IMR-90 (cell line): ENCODE results near the gene TBX15. TPM values are rescaled to one million over a fixed set of nuclear protein-coding genes. Genes with fewer than 3 reads are reported as not detected.

Source experiments
- ATAC-seq: fragments of 200-7000 bp; cut with Tn5 transposase; 2 replicates; pipeline ENCODE4 v1.9.1; 2020; ENCODE audit warnings: low read depth, mild to moderate bottlenecking, moderate library complexity
- BruUV-seq: library from RNA; stranded (reverse); fragments of 400-500 nt; replicated peaks from 2 replicates; lab custom pipeline; 2021; lab: Mats Ljungman, UMichigan
- CTCF ChIA-PET: fragments of 300-600 bp; formaldehyde crosslinking; extraction: SDS; loops from one replicate; lab custom pipeline; 2021; ENCODE audit warnings: antibody characterized with exemption; lab: Yijun Ruan, JAX
- POLR2A ChIA-PET: fragments of 300-600 bp; sonication (Branson Sonifier 250); formaldehyde crosslinking; loops from one replicate; lab custom pipeline; 2022; ENCODE audit warnings: antibody characterized with exemption; ENCODE audit not compliant: unreplicated experiment; lab: Charles Lee
- DNase-seq: peaks from one replicate; pipeline ENCODE4 v3.0.0; 2013
- H2AFZ ChIP-seq: replicated peaks from 2 replicates; pipeline ENCODE3; 2013; ENCODE audit warnings: low read length, mild to moderate bottlenecking; ENCODE audit not compliant: poor library complexity
- H2AK5ac ChIP-seq: 2 replicates; pipeline ENCODE4 v1.6.1; 2013; ENCODE audit warnings: low read depth, low read length, inconsistent platforms
- H2AK9ac ChIP-seq: replicated peaks from 2 replicates; pipeline ENCODE3; 2013; ENCODE audit warnings: mild to moderate bottlenecking, low read depth, low read length, moderate library complexity; ENCODE audit not compliant: poor library complexity
- H2BK120ac ChIP-seq: 2 replicates; pipeline ENCODE4 v1.6.1; 2013; ENCODE audit warnings: low read depth, low read length, inconsistent platforms
- H2BK15ac ChIP-seq: 3 replicates; pipeline ENCODE4 v1.6.1; 2013; ENCODE audit warnings: low read depth, low read length, inconsistent platforms
- H2BK20ac ChIP-seq: 2 replicates; pipeline ENCODE4 v1.6.1; 2013; ENCODE audit warnings: low read depth, mild to moderate bottlenecking, inconsistent platforms, low read length, moderate library complexity
- H2BK5ac ChIP-seq: 2 replicates; pipeline ENCODE4 v1.6.1; 2013; ENCODE audit warnings: mild to moderate bottlenecking, low read depth, low read length, inconsistent platforms; ENCODE audit not compliant: poor library complexity, severe bottlenecking
- H3K14ac ChIP-seq: replicated peaks from 2 replicates; pipeline ENCODE4 v1.6.1; 2013; ENCODE audit warnings: low read depth, low read length, inconsistent platforms
- H3K18ac ChIP-seq: 2 replicates; pipeline ENCODE4 v1.6.1; 2013; ENCODE audit warnings: low read depth, low read length, control low read depth
- H3K23ac ChIP-seq: 2 replicates; pipeline ENCODE4 v1.6.1; 2013; ENCODE audit warnings: low read depth, low read length, inconsistent platforms
- H3K27ac ChIP-seq: 2 replicates; pipeline ENCODE4 v1.5.1; 2013; ENCODE audit warnings: mild to moderate bottlenecking, control low read depth, low read length; ENCODE audit not compliant: insufficient read depth
- H3K27me3 ChIP-seq: 2 replicates; pipeline ENCODE4 v1.6.1; 2013; ENCODE audit warnings: low read length; ENCODE audit not compliant: control insufficient read depth, insufficient read depth
- H3K36me3 ChIP-seq: 2 replicates; pipeline ENCODE4 v1.6.1; 2013; ENCODE audit warnings: low read length, mixed read lengths; ENCODE audit not compliant: control insufficient read depth, insufficient read depth
- H3K4ac ChIP-seq: 2 replicates; pipeline ENCODE4 v1.6.1; 2013; ENCODE audit warnings: low read depth, low read length, inconsistent platforms
- H3K4me1 ChIP-seq: 2 replicates; pipeline ENCODE4 v1.6.1; 2013; ENCODE audit warnings: low read length, mixed read lengths; ENCODE audit not compliant: control insufficient read depth, insufficient read depth
- H3K4me2 ChIP-seq: 2 replicates; pipeline ENCODE4 v1.6.1; 2013; ENCODE audit warnings: low read depth, mild to moderate bottlenecking, control low read depth, low read length, moderate library complexity
- H3K4me3 ChIP-seq: 2 replicates; pipeline ENCODE4 v1.5.1; 2013; ENCODE audit warnings: low read depth, mild to moderate bottlenecking, control low read depth, low read length, moderate library complexity; ENCODE audit not compliant: insufficient read depth
- H3K56ac ChIP-seq: 2 replicates; pipeline ENCODE4 v1.6.1; 2013; ENCODE audit warnings: low read length, inconsistent platforms; ENCODE audit not compliant: insufficient read depth; ENCODE audit errors: extremely low read depth
- H3K79me1 ChIP-seq, 2 experiments: 2 replicates each; pipeline ENCODE4 v1.6.1; 2013; ENCODE audit warnings: low read length in 2 of 2, inconsistent platforms in 1 of 2, low read depth in 1 of 2
- H3K9ac ChIP-seq: 2 replicates; pipeline ENCODE4 v1.6.1; 2013; ENCODE audit warnings: low read depth, low read length, control low read depth
- H3K9me1 ChIP-seq: 2 replicates; pipeline ENCODE4 v1.6.1; 2013; ENCODE audit warnings: low read length, inconsistent platforms; ENCODE audit not compliant: insufficient read depth
- H3K9me3 ChIP-seq: 2 replicates; pipeline ENCODE4 v1.6.1; 2013; ENCODE audit warnings: low read length; ENCODE audit not compliant: control insufficient read depth, insufficient read depth
- H4K20me1 ChIP-seq: 2 replicates; pipeline ENCODE4 v1.6.1; 2013; ENCODE audit warnings: low read length, inconsistent platforms; ENCODE audit not compliant: insufficient read depth
- H4K5ac ChIP-seq: 2 replicates; pipeline ENCODE4 v1.6.1; 2013; ENCODE audit warnings: mild to moderate bottlenecking, low read depth, low read length, control low read depth
- H4K8ac ChIP-seq, 2 experiments: 2 replicates each; pipeline ENCODE4 v1.6.1; 2013; ENCODE audit warnings: low read depth in 2 of 2, low read length in 2 of 2, control low read depth in 1 of 2, inconsistent platforms in 1 of 2
- H4K91ac ChIP-seq: 2 replicates; pipeline ENCODE4 v1.6.1; 2013; ENCODE audit warnings: low read depth, low read length, inconsistent platforms; ENCODE audit not compliant: insufficient read depth
- BHLHE40 ChIP-seq: fragments of 150-350 bp; IDR thresholded peaks from 2 replicates; pipeline ENCODE4 v1.6.1; 2016; ENCODE audit warnings: mild to moderate bottlenecking, low read depth, low read length
- CEBPB ChIP-seq: IDR thresholded peaks from 2 replicates; pipeline ENCODE4 v1.6.1; 2012; ENCODE audit warnings: low read depth, low read length, improper control_type of control experiment
- CHD1 ChIP-seq: IDR thresholded peaks from 2 replicates; pipeline ENCODE4 v1.6.1; 2012; ENCODE audit warnings: low read depth, low read length, improper control_type of control experiment
- FOS ChIP-seq: fragments of 150-350 bp; IDR thresholded peaks from 2 replicates; pipeline ENCODE4 v1.6.1; 2016; ENCODE audit warnings: low read depth, low read length
- MAFK ChIP-seq: IDR thresholded peaks from 2 replicates; pipeline ENCODE4 v1.6.1; 2012; ENCODE audit warnings: low read depth, low read length, improper control_type of control experiment
- MAZ ChIP-seq: IDR thresholded peaks from 2 replicates; pipeline ENCODE4 v1.6.1; 2012; ENCODE audit warnings: low read depth, mild to moderate bottlenecking, low read length, improper control_type of control experiment, moderate library complexity, borderline replicate concordance
- MXI1 ChIP-seq: IDR thresholded peaks from 2 replicates; pipeline ENCODE4 v1.6.1; 2012; ENCODE audit warnings: low read depth, mild to moderate bottlenecking, low read length, moderate library complexity, borderline replicate concordance
- NFE2L2 ChIP-seq: fragments of 150-350 bp; IDR thresholded peaks from 2 replicates; pipeline ENCODE4 v1.6.1; 2016; ENCODE audit warnings: low read depth, mild to moderate bottlenecking, low read length
- POLR2A ChIP-seq: IDR thresholded peaks from 2 replicates; pipeline ENCODE4 v1.6.1; 2012; ENCODE audit warnings: mild to moderate bottlenecking, low read depth, low read length
- RAD21 ChIP-seq: IDR thresholded peaks from 2 replicates; pipeline ENCODE4 v1.6.1; 2012; ENCODE audit warnings: low read length, improper control_type of control experiment
- RCOR1 ChIP-seq: IDR thresholded peaks from 2 replicates; pipeline ENCODE4 v1.6.1; 2012; ENCODE audit warnings: mild to moderate bottlenecking, low read length, improper control_type of control experiment; ENCODE audit not compliant: insufficient replicate concordance
- RFX5 ChIP-seq: IDR thresholded peaks from 2 replicates; pipeline ENCODE4 v1.8.0; 2012; ENCODE audit warnings: low read depth, mild to moderate bottlenecking, low read length, moderate library complexity
- SMC3 ChIP-seq: fragments of 150-350 bp; IDR thresholded peaks from 2 replicates; pipeline ENCODE4 v1.6.1; 2016; ENCODE audit warnings: low read depth, mild to moderate bottlenecking, antibody characterized with exemption, low read length, moderate library complexity
- WGBS, 2 experiments: methylation state at CpG; one replicate each; pipeline versions ENCODE4 v1.1.5 to v1.1.7; 2013; ENCODE audit warnings: missing lambda C conversion rate in 2 of 2; ENCODE audit not compliant: insufficient read length in 1 of 2; ENCODE audit errors: extremely low coverage in 2 of 2; 5-methylcytosine and 5-hydroxymethylcytosine counted together
- dilution Hi-C: fragments of 300-500 bp; cut with HindIII; formaldehyde crosslinking; loops from one replicate; pipeline ENCODE4 v1.14.3; 2018; ENCODE audit warnings: low sequenced_read_pairs; ENCODE audit not compliant: unreplicated experiment
- in situ Hi-C: fragments of 300-500 bp; cut with MboI; formaldehyde crosslinking; loops from 3 replicates; pipeline ENCODE4 v1.14.3; 2019; ENCODE audit warnings: low sequenced_read_pairs, inconsistent platforms, mixed read lengths
- intact Hi-C: fragments of 100-400 bp; cut with micrococcal nuclease; formaldehyde crosslinking; loops from 2 replicates; pipeline ENCODE4 v1.10.0; 2022
- polyA plus RNA-seq, 3 experiments: library from polyadenylated mRNA; depleted of rRNA; stranded (reverse); fragments of >200 nt; gene quantifications; 2 replicates each; pipeline ENCODE4 v1.2.3, GENCODE V29; 2012; ENCODE audit warnings: low replicate concordance in 1 of 3
- total RNA-seq: library from RNA; depleted of rRNA; stranded (reverse); fragments of >200 nt; gene quantifications from 2 replicates; pipeline ENCODE4 v1.2.3, GENCODE V29; 2012
- TF ChIP-seq, protein P1 (sequence below): fragments of 150-350 bp; IDR thresholded peaks from 2 replicates; pipeline ENCODE4 v1.6.1; 2016; ENCODE audit warnings: low read depth, mild to moderate bottlenecking, low read length, moderate library complexity, borderline replicate concordance
- TF ChIP-seq, protein P2 (sequence below): fragments of 150-350 bp; IDR thresholded peaks from 2 replicates; pipeline ENCODE4 v1.6.1; 2017; ENCODE audit warnings: mild to moderate bottlenecking, antibody characterized with exemption, low read length, low read depth
- TF ChIP-seq, protein P3 (sequence below): conservative IDR thresholded peaks from 2 replicates; pipeline ENCODE4 v1.5.1; 2012; ENCODE audit warnings: mild to moderate bottlenecking, low read depth, low read length, improper control_type of control experiment

The TBX15 gene
- total and polyA plus RNA-seq, 2 of the 4 experiments (the other 2 are of a cell fraction) = not detected

- ATAC-seq (no peak), DNase-seq (no peak)
- H3K4me2 ChIP-seq = no peak overlapping the region
- no peak overlapping the region for H3K14ac ChIP-seq
- intact Hi-C loops (no loop called here), in situ Hi-C loops (no loop called here), dilution Hi-C loops (no loop called here)
- H4K91ac ChIP-seq = no peak overlapping the region
- H3K27ac ChIP-seq = no peak overlapping the region
- no peak for TF ChIP-seq RAD21
- TF ChIP-seq, protein P1, sequence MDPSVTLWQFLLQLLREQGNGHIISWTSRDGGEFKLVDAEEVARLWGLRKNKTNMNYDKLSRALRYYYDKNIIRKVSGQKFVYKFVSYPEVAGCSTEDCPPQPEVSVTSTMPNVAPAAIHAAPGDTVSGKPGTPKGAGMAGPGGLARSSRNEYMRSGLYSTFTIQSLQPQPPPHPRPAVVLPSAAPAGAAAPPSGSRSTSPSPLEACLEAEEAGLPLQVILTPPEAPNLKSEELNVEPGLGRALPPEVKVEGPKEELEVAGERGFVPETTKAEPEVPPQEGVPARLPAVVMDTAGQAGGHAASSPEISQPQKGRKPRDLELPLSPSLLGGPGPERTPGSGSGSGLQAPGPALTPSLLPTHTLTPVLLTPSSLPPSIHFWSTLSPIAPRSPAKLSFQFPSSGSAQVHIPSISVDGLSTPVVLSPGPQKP = no peak
- TF ChIP-seq MAFK = no peak
- no peak for TF ChIP-seq POLR2A
- TF ChIP-seq, protein P2, sequence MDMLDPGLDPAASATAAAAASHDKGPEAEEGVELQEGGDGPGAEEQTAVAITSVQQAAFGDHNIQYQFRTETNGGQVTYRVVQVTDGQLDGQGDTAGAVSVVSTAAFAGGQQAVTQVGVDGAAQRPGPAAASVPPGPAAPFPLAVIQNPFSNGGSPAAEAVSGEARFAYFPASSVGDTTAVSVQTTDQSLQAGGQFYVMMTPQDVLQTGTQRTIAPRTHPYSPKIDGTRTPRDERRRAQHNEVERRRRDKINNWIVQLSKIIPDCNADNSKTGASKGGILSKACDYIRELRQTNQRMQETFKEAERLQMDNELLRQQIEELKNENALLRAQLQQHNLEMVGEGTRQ = no peak
- no peak for TF ChIP-seq BHLHE40
- no peak for TF ChIP-seq NFE2L2
- no peak for TF ChIP-seq CEBPB
- TF ChIP-seq RCOR1 = no peak
- no peak for TF ChIP-seq FOS
- TF ChIP-seq RFX5 = no peak
- no peak for TF ChIP-seq SMC3
- TF ChIP-seq MAZ = no peak
- no peak for TF ChIP-seq MXI1
- TF ChIP-seq, protein P3, sequence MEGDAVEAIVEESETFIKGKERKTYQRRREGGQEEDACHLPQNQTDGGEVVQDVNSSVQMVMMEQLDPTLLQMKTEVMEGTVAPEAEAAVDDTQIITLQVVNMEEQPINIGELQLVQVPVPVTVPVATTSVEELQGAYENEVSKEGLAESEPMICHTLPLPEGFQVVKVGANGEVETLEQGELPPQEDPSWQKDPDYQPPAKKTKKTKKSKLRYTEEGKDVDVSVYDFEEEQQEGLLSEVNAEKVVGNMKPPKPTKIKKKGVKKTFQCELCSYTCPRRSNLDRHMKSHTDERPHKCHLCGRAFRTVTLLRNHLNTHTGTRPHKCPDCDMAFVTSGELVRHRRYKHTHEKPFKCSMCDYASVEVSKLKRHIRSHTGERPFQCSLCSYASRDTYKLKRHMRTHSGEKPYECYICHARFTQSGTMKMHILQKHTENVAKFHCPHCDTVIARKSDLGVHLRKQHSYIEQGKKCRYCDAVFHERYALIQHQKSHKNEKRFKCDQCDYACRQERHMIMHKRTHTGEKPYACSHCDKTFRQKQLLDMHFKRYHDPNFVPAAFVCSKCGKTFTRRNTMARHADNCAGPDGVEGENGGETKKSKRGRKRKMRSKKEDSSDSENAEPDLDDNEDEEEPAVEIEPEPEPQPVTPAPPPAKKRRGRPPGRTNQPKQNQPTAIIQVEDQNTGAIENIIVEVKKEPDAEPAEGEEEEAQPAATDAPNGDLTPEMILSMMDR = no peak
- no peak for TF ChIP-seq CHD1
- no peaks in the 10 kb centered on the region for H3K9me1 ChIP-seq
- H3K4ac ChIP-seq = no peak overlapping the region
- H2AK5ac ChIP-seq = no peak overlapping the region
- ChIA-PET CTCF (no interaction called here), POLR2A (no interaction called here)
- H4K20me1 ChIP-seq = no peaks in the 10 kb centered on the region
- no peak overlapping the region for H2BK20ac ChIP-seq
- no peak overlapping the region for H2AFZ ChIP-seq
- H3K27me3 ChIP-seq = no peaks in the 10 kb centered on the region
- no peak overlapping the region for H3K56ac ChIP-seq
- H3K23ac ChIP-seq = no peak overlapping the region
- H3K4me1 ChIP-seq = no peaks in the 10 kb centered on the region
- no peak overlapping the region for H2BK5ac ChIP-seq
- WGBS, 2 experiments = no CpG with 5 or more reads among the region's 2 CpGs
- no peak overlapping the region for H4K8ac ChIP-seq
- no peak overlapping the region for H4K5ac ChIP-seq
- no peak overlapping the region for H3K4me3 ChIP-seq
- no peak overlapping the region for H3K9ac ChIP-seq
- no peak overlapping the region for H3K18ac ChIP-seq
- BruUV-seq = no TSS peak
- H3K9me3 ChIP-seq = no peaks in the 10 kb centered on the region
- no peak overlapping the region for H2BK15ac ChIP-seq
- no peak overlapping the region for H2BK120ac ChIP-seq
- H3K79me1 ChIP-seq = no peaks in the 10 kb centered on the region
- H2AK9ac ChIP-seq = no peak overlapping the region
- H3K36me3 ChIP-seq = no peaks in the 10 kb centered on the region
These were observed 69.2 kb downstream of the TBX15 start for GRCh38 chr1:118918940-118919259.
